Parathyroid adenoma (tissue), 2 donors: ENCODE results near the gene AP5S1.

Experiments used
- H2AFZ ChIP-seq: fragments of 300-600 bp; sonication (generic); one replicate; pipeline ENCODE4 v1.7.0; 2017; ENCODE audit warnings: antibody characterized with exemption, mild to moderate bottlenecking
- H3K27ac ChIP-seq: fragments of 300-600 bp; sonication (generic); one replicate; pipeline ENCODE4 v1.7.0; 2017
- H3K27me3 ChIP-seq: fragments of 300-600 bp; sonication (generic); one replicate; pipeline ENCODE4 v1.7.0; 2017; ENCODE audit warnings: low read length; ENCODE audit not compliant: control insufficient read depth, insufficient read depth
- H3K36me3 ChIP-seq: fragments of 300-600 bp; sonication (generic); one replicate; pipeline ENCODE4 v1.7.0; 2017; ENCODE audit warnings: low read length; ENCODE audit not compliant: control insufficient read depth, insufficient read depth
- H3K4me1 ChIP-seq: fragments of 300-600 bp; sonication (generic); one replicate; pipeline ENCODE4 v1.7.0; 2017; ENCODE audit warnings: control low read depth
- H3K4me2 ChIP-seq: fragments of 300-600 bp; sonication (generic); one replicate; pipeline ENCODE4 v1.7.0; 2017; ENCODE audit warnings: low read length
- H3K4me3 ChIP-seq: fragments of 300-600 bp; sonication (generic); one replicate; pipeline ENCODE4 v1.7.0; 2017; ENCODE audit warnings: low read depth, low read length
- H3K79me2 ChIP-seq: fragments of 300-600 bp; sonication (generic); one replicate; pipeline ENCODE4 v1.7.0; 2017; ENCODE audit warnings: control low read depth
- H3K9ac ChIP-seq: fragments of 300-600 bp; sonication (generic); one replicate; pipeline ENCODE4 v1.7.0; 2017; ENCODE audit warnings: mild to moderate bottlenecking
- H3K9me3 ChIP-seq: fragments of 300-600 bp; sonication (generic); one replicate; pipeline ENCODE4 v1.7.0; 2017; ENCODE audit warnings: low read length; ENCODE audit not compliant: control insufficient read depth
- CTCF ChIP-seq: fragments of 300-600 bp; sonication (generic); IDR thresholded peaks from one replicate; pipeline ENCODE4 v1.7.0; 2017; ENCODE audit warnings: antibody characterized with exemption, mild to moderate bottlenecking
- donor health status: primary hyperparathyroidism.

AP5S1 gene

DNA sequence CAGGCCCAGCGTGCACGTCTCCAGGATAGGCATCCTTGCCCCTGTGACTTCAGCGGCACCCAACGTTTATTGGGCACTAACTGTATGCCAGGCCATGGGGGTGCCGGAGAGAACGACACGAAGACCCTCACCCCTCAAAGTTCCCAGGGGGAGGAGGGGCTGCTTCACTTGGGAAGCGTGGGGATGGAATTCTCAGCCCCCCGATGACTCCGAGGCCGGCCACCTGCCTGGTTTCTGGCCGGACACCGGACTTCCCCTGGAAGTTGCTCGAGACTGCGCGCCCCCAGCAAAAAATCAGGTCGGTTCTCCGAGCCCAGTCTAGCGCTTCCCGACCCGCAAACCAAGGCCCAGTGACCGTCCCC is 26.0 kb downstream of the AP5S1 start:
- no peak for TF ChIP-seq CTCF
- Histone ChIP-seq H3K9ac (peak overlapping the region; percentile 47), H3K4me1 (no peaks in the 10 kb centered on the region), H3K27me3 (no peaks in the 10 kb centered on the region), H3K79me2 (peaks cover 14% of the 10 kb centered on the region), H2AFZ (peak overlapping the region; percentile 92), H3K4me3 (peak overlapping the region; percentile 89), H3K36me3 (no peaks in the 10 kb centered on the region), H3K27ac (peak overlapping the region; percentile 82), H3K9me3 (no peaks in the 10 kb centered on the region), H3K4me2 (peak overlapping the region; percentile 100)

DNA sequence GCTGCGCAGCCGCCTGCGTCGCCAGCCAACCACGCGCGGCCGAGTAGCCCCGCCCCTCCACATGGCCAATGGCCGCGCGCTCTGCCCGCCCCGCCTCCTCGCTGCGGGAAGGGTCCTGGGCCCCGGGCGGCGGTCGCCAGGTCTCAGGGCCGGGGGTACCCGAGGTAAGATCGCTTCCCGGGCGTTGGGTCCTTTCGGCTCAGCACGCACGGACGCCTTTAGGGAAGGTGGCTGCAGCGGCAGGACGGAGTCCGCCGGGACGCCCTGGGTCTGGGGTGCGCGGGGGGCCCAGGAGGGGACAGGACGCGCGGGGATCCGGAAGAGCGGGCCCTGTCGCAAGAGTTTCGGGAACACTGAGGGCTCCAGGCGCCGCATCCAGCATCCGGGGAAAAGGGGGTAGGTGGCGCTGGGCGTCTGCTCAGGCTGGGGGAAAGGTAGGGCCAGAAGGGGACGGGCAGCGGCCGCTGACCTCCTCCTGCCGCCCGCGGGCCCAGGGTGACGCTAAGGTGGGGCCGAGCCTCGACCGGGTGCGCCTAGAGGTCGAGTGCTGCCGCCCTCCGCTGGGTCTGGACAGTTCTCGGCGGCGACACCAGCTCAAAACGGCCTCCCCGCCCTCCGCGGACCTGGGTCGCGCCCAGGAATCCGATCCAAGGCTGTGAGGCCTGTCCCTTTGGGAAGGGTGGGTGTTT is 26.5 kb downstream of the AP5S1 start, which contains the start of gene MAVS:
TSS of gene MAVS (plus strand) at position 95 of the 689 bp plus-strand sequence. CDS start 7,791 bp downstream, outside the sequence.
- peak; percentile 18 for TF ChIP-seq CTCF
- peak within 1 kb of the TSS; percentile 89 for H3K4me3 ChIP-seq

DNA sequence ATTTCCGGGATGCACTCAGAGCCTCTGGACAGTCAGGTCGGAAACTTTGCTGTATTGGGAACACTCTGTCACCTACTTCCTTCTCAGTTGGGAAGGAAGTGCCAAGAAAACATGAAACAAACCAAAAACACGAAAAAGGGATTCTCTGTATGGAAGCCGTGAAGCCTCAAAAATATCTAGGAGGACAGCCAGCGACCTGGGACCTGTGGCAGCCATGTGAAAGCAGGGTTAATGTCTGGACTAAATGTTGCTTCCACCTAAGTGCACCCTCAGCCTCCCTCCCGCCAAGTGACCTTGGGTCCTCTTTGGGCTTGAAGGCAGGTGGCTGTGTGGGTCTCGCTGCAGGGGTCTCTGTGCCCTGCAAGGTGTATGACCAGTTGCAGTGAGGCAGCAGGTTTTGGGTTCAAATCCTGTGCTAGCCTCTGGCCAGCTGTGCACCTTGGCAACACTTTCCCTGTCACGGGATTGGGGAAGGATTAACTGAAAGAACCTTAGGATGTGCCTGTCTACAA is 27.1 kb downstream of the AP5S1 start:
- peak overlapping the region; percentile 70 for H3K9ac ChIP-seq
- H3K27ac ChIP-seq, result peak overlapping the region; percentile 82
- no peaks in the 10 kb centered on the region for H3K9me3 ChIP-seq
- peak overlapping the region; percentile 92 for H2AFZ ChIP-seq
- peaks cover 18% of the 10 kb centered on the region for H3K79me2 ChIP-seq
- no peaks in the 10 kb centered on the region for H3K27me3 ChIP-seq
- H3K4me3 ChIP-seq, result peak overlapping the region; percentile 89
- peak overlapping the region; percentile 100 for H3K4me2 ChIP-seq
- no peaks in the 10 kb centered on the region for H3K4me1 ChIP-seq
- no peaks in the 10 kb centered on the region for H3K36me3 ChIP-seq
- TF ChIP-seq CTCF, result no peak

More for the DNA sequence above, 26.5 kb downstream of the AP5S1 start, which contains the start of gene MAVS:
- peak within 1 kb of the TSS; percentile 92 for H2AFZ ChIP-seq
- H3K79me2 ChIP-seq, result peaks cover 14% of the 10 kb centered on the region
- no peaks in the 10 kb centered on the region for H3K27me3 ChIP-seq
- peak within 1 kb of the TSS; percentile 100 for H3K4me2 ChIP-seq
- peak within 1 kb of the TSS; percentile 70 for H3K9ac ChIP-seq
- peak within 1 kb of the TSS; percentile 82 for H3K27ac ChIP-seq
- H3K36me3 ChIP-seq, result no peaks in the 10 kb centered on the region
- H3K9me3 ChIP-seq, result no peaks in the 10 kb centered on the region
- no peaks in the 10 kb centered on the region for H3K4me1 ChIP-seq

DNA sequence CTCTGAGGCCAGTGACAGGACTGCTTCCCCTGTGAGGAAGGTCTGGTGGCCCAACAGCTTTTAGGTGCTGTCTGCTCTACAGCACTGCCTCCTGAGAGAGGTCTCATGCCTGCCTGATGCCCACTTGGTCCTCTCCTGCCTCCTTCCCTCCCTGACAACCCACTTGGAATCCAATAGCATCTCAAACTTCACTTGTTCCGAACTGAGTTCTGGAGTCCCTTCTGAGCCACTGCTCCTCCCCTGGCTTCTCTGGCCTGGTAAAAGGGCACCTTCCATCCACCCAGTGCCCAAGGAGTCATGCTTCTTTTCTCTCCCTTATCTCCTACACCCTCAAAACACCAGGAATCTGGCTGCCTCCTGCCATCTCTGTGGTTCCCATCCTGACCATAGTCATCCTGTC is 28.2 kb downstream of the AP5S1 start:
- H3K27ac ChIP-seq, result no peak overlapping the region

More for the DNA sequence above, 28.2 kb downstream of the AP5S1 start:
- TF ChIP-seq CTCF, result no peak
- no peaks in the 10 kb centered on the region for H3K27me3 ChIP-seq
- no peaks in the 10 kb centered on the region for H3K4me1 ChIP-seq
- H2AFZ ChIP-seq, result no peak overlapping the region
- no peak overlapping the region for H3K9ac ChIP-seq
- H3K79me2 ChIP-seq, result peaks cover 18% of the 10 kb centered on the region
- H3K36me3 ChIP-seq, result no peaks in the 10 kb centered on the region
- H3K9me3 ChIP-seq, result no peaks in the 10 kb centered on the region
- no peak overlapping the region for H3K4me2 ChIP-seq
- H3K4me3 ChIP-seq, result no peak overlapping the region
